NCI-H2107 (cell line): ENCODE measurements around the gene LDB2.

ENCODE experiments used
- DNase-seq: peaks from one replicate; lab custom pipeline; 2025; lab: John Stamatoyannopoulos, UW

The LDB2 gene

GRCh38 chr4:16483540-16483939, 414.9 kb downstream of the LDB2 start:
- DNase-seq = no peak

- no peak for DNase-seq
Observed at GRCh38 chr4:16480011-16480410, 418.4 kb downstream of the LDB2 start.

GRCh38 chr4:16472537-16472936, 425.9 kb downstream of the LDB2 start:
- no peak for DNase-seq

GRCh38 chr4:16467061-16467460, 431.4 kb downstream of the LDB2 start:
- DNase-seq = no peak

- DNase-seq = no peak
Observed at GRCh38 chr4:16466581-16466980, 431.9 kb downstream of the LDB2 start.

GRCh38 chr4:16464651-16465050, 433.8 kb downstream of the LDB2 start:
- DNase-seq = no peak

- DNase-seq = no peak
Observed at GRCh38 chr4:16462656-16463055, 435.8 kb downstream of the LDB2 start.

GRCh38 chr4:16461362-16461761, 437.1 kb downstream of the LDB2 start:
- DNase-seq = no peak

GRCh38 chr4:16457944-16458343, 440.5 kb downstream of the LDB2 start:
- DNase-seq = no peak
